ENCODE data around the gene WDR18. TPM values are rescaled to one million over a fixed set of nuclear protein-coding genes. Genes with fewer than 3 reads are reported as not detected.
A peak's percentile ranks its signal among the peaks of the same experiment; 100 is the strongest.

Gene WDR18
- total RNA-seq, 1 donor from 2014 or later, result 66.8 TPM

DNA sequence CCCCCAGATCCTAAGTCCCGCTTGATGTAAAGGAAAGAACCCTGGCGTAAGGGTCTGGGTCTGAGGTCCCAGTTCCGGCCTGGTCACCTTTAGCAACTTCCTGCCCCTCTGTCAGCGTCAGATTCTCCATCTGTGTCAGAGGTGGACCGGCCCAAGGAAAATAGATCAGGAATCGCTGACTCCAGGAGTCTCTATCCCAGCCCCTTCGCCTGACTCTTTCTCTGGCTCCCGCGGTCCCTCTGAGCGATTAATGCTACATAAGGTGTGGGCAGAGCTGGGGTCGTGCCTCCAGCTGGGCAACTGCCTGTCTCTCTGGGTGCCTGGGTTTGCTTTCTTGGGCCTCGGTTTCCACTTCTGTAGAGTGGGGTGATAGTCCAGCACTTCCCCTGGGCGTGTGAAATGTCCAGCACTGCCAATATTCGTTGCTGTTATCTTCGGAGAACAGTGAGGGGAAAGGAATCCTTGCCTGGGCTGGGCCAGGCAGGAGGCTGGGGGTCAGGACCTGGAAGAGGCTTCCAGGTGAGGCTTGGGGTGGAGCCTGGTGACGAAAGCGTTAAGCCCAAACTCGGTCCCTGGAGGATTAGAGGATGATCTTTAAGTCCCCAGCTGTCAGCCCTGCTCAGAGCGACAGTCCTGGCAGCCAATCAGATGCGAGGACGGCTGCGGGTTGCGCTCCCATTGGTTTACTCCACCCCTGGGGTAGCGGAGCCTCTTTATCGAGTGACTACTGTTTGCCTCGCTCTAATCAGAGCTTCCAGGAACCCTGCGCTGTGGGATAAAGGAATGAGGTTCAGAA, 56.5 kb downstream of the WDR18 start:
- H3K4me3 ChIP-seq, result peak overlapping the region; percentile 51 to 55
- no peak for DNase-seq (ENCODE audit: extremely low spot score in 2 of 2)
- intact Hi-C loops (cut with DNase I), result no loop called here

GRCh38 chr19:1041272-1041834, 57.2 kb downstream of the WDR18 start:
- peaks cover 36% of the 10 kb centered on the region for H3K4me1 ChIP-seq
- intact Hi-C loops (cut with DNase I), result no loop called here
- DNase-seq (ENCODE audit: extremely low spot score in 2 of 2), result no peak
- no peaks in the 10 kb centered on the region for H3K27me3 ChIP-seq
- no peaks in the 10 kb centered on the region for H3K9me3 ChIP-seq
- TF ChIP-seq POLR2AphosphoS5 (IDR thresholded peaks at IDR 0.05; ENCODE audit: insufficient read depth in 1 of 2, low read depth in 1 of 2) (no peak), POLR2A (IDR thresholded peaks at IDR 0.05) (no peak)
- TF ChIP-seq, protein P1, sequence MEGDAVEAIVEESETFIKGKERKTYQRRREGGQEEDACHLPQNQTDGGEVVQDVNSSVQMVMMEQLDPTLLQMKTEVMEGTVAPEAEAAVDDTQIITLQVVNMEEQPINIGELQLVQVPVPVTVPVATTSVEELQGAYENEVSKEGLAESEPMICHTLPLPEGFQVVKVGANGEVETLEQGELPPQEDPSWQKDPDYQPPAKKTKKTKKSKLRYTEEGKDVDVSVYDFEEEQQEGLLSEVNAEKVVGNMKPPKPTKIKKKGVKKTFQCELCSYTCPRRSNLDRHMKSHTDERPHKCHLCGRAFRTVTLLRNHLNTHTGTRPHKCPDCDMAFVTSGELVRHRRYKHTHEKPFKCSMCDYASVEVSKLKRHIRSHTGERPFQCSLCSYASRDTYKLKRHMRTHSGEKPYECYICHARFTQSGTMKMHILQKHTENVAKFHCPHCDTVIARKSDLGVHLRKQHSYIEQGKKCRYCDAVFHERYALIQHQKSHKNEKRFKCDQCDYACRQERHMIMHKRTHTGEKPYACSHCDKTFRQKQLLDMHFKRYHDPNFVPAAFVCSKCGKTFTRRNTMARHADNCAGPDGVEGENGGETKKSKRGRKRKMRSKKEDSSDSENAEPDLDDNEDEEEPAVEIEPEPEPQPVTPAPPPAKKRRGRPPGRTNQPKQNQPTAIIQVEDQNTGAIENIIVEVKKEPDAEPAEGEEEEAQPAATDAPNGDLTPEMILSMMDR (IDR thresholded peaks at IDR 0.05), result no peak
- peak overlapping the region; percentile 51 to 55 for H3K4me3 ChIP-seq
- peaks cover 0 to 12% of the 10 kb centered on the region in 2 donors for H3K36me3 ChIP-seq
- H3K27ac ChIP-seq, result no peak overlapping the region

More for the DNA sequence above, 56.5 kb downstream of the WDR18 start:
- Histone ChIP-seq H3K36me3 (peaks cover 0 to 19% of the 10 kb centered on the region in 2 donors), H3K9me3 (no peaks in the 10 kb centered on the region), H3K27ac (peak overlapping the region; percentile 34), H3K27me3 (no peaks in the 10 kb centered on the region), H3K4me1 (peaks cover 36% of the 10 kb centered on the region)
- peak; percentile 23 to 48 for TF ChIP-seq POLR2AphosphoS5 (IDR thresholded peaks at IDR 0.05; ENCODE audit: insufficient read depth in 1 of 2, low read depth in 1 of 2)
- TF ChIP-seq, protein P1 (IDR thresholded peaks at IDR 0.05), result no peak

GRCh38 chr19:1041835-1042685, 57.9 kb downstream of the WDR18 start:
- TF ChIP-seq POLR2AphosphoS5 (IDR thresholded peaks at IDR 0.05; ENCODE audit: insufficient read depth in 1 of 2, low read depth in 1 of 2) (no peak), POLR2A (IDR thresholded peaks at IDR 0.05) (no peak)
- TF ChIP-seq, protein P1 (IDR thresholded peaks at IDR 0.05), result no peak
- peaks cover 36% of the 10 kb centered on the region for H3K4me1 ChIP-seq
- no peak for DNase-seq (ENCODE audit: extremely low spot score in 2 of 2)
- H3K4me3 ChIP-seq, result peak overlapping the region in 1 of 2 donors; percentile 5
- H3K27me3 ChIP-seq, result no peaks in the 10 kb centered on the region
- H3K27ac ChIP-seq, result no peak overlapping the region
- intact Hi-C loops (cut with DNase I), result no loop called here
- H3K36me3 ChIP-seq, result peaks cover 0 to 5% of the 10 kb centered on the region in 2 donors
- no peaks in the 10 kb centered on the region for H3K9me3 ChIP-seq

DNA sequence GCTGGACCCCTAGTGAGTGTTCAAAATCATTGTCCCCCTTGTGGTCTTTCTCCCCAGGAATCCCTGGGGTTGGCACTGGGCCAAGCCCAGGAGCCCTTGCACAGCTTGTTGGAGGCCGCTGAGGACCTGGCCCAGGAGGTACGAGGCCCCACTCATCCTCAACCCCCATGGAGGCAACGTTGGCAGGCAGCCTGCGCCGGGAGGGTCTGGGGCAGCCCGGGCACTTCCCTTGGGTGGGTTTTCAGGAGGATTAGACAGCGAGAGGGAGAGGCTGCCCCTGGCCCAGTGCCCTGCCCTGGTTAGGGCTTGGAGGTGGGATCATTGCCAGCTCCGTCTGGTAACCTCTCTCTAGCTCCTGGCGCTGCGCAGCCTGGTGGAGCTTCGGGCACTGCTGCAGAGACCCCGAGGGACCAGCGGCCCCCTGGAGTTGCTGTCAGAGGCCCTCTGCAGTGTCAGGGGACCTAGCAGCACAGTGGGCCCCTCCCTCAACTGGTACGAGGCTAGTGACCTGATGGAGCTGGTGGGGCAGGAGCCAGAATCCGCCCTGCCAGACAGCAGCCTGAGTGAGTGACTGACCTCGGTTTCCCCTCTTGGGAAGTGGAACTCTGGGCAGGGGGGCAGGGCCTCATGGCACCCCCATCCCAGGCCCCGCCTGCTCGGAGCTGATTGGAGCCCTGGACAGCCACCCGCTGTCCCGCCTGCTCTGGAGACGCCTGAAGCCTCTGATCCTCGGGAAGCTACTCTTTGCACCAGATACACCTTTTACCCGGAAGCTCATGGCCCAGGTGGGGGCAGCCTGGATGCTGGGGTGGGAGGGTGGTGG, 58.8 kb downstream of the WDR18 start:
- intact Hi-C loops (cut with DNase I), result no loop called here
- peak in 1 of 2 donors; percentile 10 for TF ChIP-seq POLR2AphosphoS5 (IDR thresholded peaks at IDR 0.05; ENCODE audit: insufficient read depth in 1 of 2, low read depth in 1 of 2)
- no peak for TF ChIP-seq POLR2A (IDR thresholded peaks at IDR 0.05)
- Histone ChIP-seq H3K27ac (no peak overlapping the region), H3K27me3 (no peaks in the 10 kb centered on the region), H3K4me1 (peaks cover 36% of the 10 kb centered on the region), H3K4me3 (peak overlapping the region in 1 of 2 donors; percentile 5), H3K9me3 (no peaks in the 10 kb centered on the region), H3K36me3 (no peaks in the 10 kb centered on the region)
- no peak for DNase-seq (ENCODE audit: extremely low spot score in 2 of 2)

Small RNA genes lying within 50 kb of the gene (small RNA-seq; reads per million reads assigned to genes)
- gene RNU6-2, result not detected

Other genes with a start within 250 kb of the WDR18 start
- gene MISP, start 233.2 kb upstream of the WDR18 start, total RNA-seq, result 0.49 TPM
- gene PTBP1, start 186.9 kb upstream of the WDR18 start, total RNA-seq, result 230 TPM
- gene PLPPR3, start 162.4 kb upstream of the WDR18 start, total RNA-seq, result not detected
- gene AZU1, start 156.5 kb upstream of the WDR18 start, total RNA-seq, result not detected
- gene PRTN3, start 143.3 kb upstream of the WDR18 start, total RNA-seq, result not detected
- not detected for gene ELANE, start 132.0 kb upstream of the WDR18 start, total RNA-seq
- gene CFD, start 124.7 kb upstream of the WDR18 start, total RNA-seq, result 2,325 TPM
- 46.9 TPM for gene MED16, start 91.2 kb upstream of the WDR18 start, total RNA-seq
- gene RNU6-9, start 90.9 kb upstream of the WDR18 start, total RNA-seq, result not detected
- gene R3HDM4, start 71.1 kb upstream of the WDR18 start, total RNA-seq, result 41.3 TPM
- not detected for gene KISS1R, start 67.0 kb upstream of the WDR18 start, total RNA-seq
- gene ARID3A, start 58.3 kb upstream of the WDR18 start, total RNA-seq, result 10.3 TPM
- not detected for gene GRIN3B, start 16.1 kb downstream of the WDR18 start, total RNA-seq
- gene TMEM259, start 36.8 kb downstream of the WDR18 start, total RNA-seq, result 130 TPM
- gene RNU6-2, start 37.2 kb downstream of the WDR18 start, total RNA-seq, result not detected
- 76.1 TPM for gene CNN2, start 42.3 kb downstream of the WDR18 start, total RNA-seq
- gene ABCA7, start 55.8 kb downstream of the WDR18 start, total RNA-seq, result 29.5 TPM
- gene ARHGAP45, start 82.8 kb downstream of the WDR18 start, total RNA-seq, result 36.8 TPM
- gene POLR2E, start 111.0 kb downstream of the WDR18 start, total RNA-seq, result 83.7 TPM
- 524 TPM for gene GPX4, start 119.6 kb downstream of the WDR18 start, total RNA-seq
- gene SBNO2, start 189.9 kb downstream of the WDR18 start, total RNA-seq, result 54.0 TPM
- 54.5 TPM for gene STK11, start 221.4 kb downstream of the WDR18 start, total RNA-seq

All from vagina (tissue), 2 donors.